GM12878 (cell line): ENCODE data around the gene LRRC7. TPM values are rescaled to one million over a fixed set of nuclear protein-coding genes. Genes with fewer than 3 reads are reported as not detected.
A peak's percentile ranks its signal among the peaks of the same experiment; 100 is the strongest.

ENCODE experiments used
- ATAC-seq: fragments of 200-7000 bp; cut with Tn5 transposase; 3 replicates; pipeline ENCODE4 v1.9.1; 2020; ENCODE audit warnings: mild to moderate bottlenecking, moderate library complexity
- BruUV-seq: library from RNA; stranded (reverse); fragments of 400-500 nt; replicated peaks from 2 replicates; lab custom pipeline; 2021; lab: Mats Ljungman, UMichigan
- CTCF ChIA-PET: fragments of 300-600 bp; sonication (Branson Sonifier 250); formaldehyde crosslinking; extraction: SDS; loops from one replicate; lab custom pipeline; 2021; ENCODE audit warnings: inconsistent platforms; lab: Yijun Ruan, JAX
- POLR2A ChIA-PET: fragments of 350-600 bp; formaldehyde crosslinking; extraction: SDS; loops from one replicate; lab custom pipeline; 2021; ENCODE audit warnings: inconsistent platforms; lab: Charles Lee
- RAD21 ChIA-PET: fragments of 300-600 bp; sonication (Branson Sonifier 250); formaldehyde crosslinking; loops from one replicate; lab custom pipeline; 2023; ENCODE audit warnings: antibody characterized with exemption; ENCODE audit not compliant: unreplicated experiment; lab: Charles Lee
- SMC1A ChIA-PET: fragments of 300-600 bp; sonication (Branson Sonifier 250); formaldehyde crosslinking; loops from one replicate; lab custom pipeline; 2023; ENCODE audit not compliant: unreplicated experiment, uncharacterized antibody; lab: Charles Lee
- DNase-seq: peaks from one replicate; pipeline ENCODE4 v3.0.0-alpha.2; 2011; ENCODE audit warnings: low read depth, low spot score
- FAIRE-seq: peaks from 3 replicates; lab custom pipeline; 2011; peaks lifted over from hg19 to GRCh38; lab: Jason Lieb, UNC
- H2AFZ ChIP-seq: 2 replicates; pipeline ENCODE4 v1.6.0; 2011; ENCODE audit warnings: low read depth, low read length, control low read depth; ENCODE audit not compliant: control insufficient read depth
- H3K27ac ChIP-seq: 2 replicates; pipeline ENCODE4 v1.5.1; 2011; ENCODE audit warnings: control low read depth; ENCODE audit not compliant: control insufficient read depth, insufficient read depth
- H3K27me3 ChIP-seq, 2 experiments: replicated peaks in 1 of 2; 2 replicates each; pipeline versions ENCODE4 v1.6.0 to v1.6.1; 2011; ENCODE audit warnings: low read length in 1 of 2; ENCODE audit not compliant: control insufficient read depth in 2 of 2, insufficient read depth in 2 of 2
- H3K36me3 ChIP-seq, 2 experiments: 2 replicates each; pipeline ENCODE4 v1.5.1; 2011; ENCODE audit warnings: low read length in 1 of 2; ENCODE audit not compliant: control insufficient read depth in 2 of 2, insufficient read depth in 2 of 2
- H3K4me1 ChIP-seq: 2 replicates; pipeline ENCODE4 v1.6.1; 2011; ENCODE audit warnings: mild to moderate bottlenecking, low read length, moderate library complexity, mixed read lengths; ENCODE audit not compliant: control insufficient read depth, insufficient read depth
- H3K4me2 ChIP-seq: 2 replicates; pipeline ENCODE4 v1.6.0; 2011; ENCODE audit warnings: control low read depth; ENCODE audit not compliant: control insufficient read depth, insufficient read depth
- H3K4me3 ChIP-seq: fragments of 200-600 bp; sonication (generic); 2 replicates; pipeline ENCODE4 v1.5.1; 2016
- H3K79me2 ChIP-seq: 2 replicates; pipeline ENCODE4 v1.6.0; 2011; ENCODE audit warnings: low read length; ENCODE audit not compliant: control insufficient read depth, insufficient read depth
- H3K9ac ChIP-seq: 2 replicates; pipeline ENCODE4 v1.8.0; 2011; ENCODE audit warnings: low read length, control low read depth, mixed read lengths; ENCODE audit not compliant: control insufficient read depth, insufficient read depth
- H3K9me3 ChIP-seq: replicated peaks from 3 replicates; pipeline ENCODE4 v1.5.1; 2011; ENCODE audit warnings: mild to moderate bottlenecking, low read length; ENCODE audit not compliant: control insufficient read depth, insufficient read depth
- H4K20me1 ChIP-seq: 2 replicates; pipeline ENCODE4 v1.6.0; 2011; ENCODE audit not compliant: control insufficient read depth, insufficient read depth
- CTCF ChIP-seq, 3 experiments: IDR thresholded peaks in 2 of 3; conservative IDR thresholded peaks in 1 of 3; 2 replicates each; pipeline ENCODE4 v1.5.1; 2011; ENCODE audit warnings: low read depth in 3 of 3, low read length in 3 of 3, mild to moderate bottlenecking in 3 of 3, control low read depth in 2 of 3, moderate library complexity in 2 of 3, inconsistent platforms in 1 of 3, mixed read lengths in 1 of 3; ENCODE audit not compliant: control insufficient read depth in 2 of 3, insufficient read depth in 1 of 3; ENCODE audit errors: extremely low read depth in 1 of 3
- KAT2A ChIP-seq: conservative IDR thresholded peaks from 2 replicates; pipeline ENCODE4 v1.6.1; 2011; ENCODE audit warnings: low read depth, low read length; ENCODE audit not compliant: control insufficient read depth
- NRF1 ChIP-seq: conservative IDR thresholded peaks from 2 replicates; pipeline ENCODE4 v1.6.1; 2011; ENCODE audit warnings: mild to moderate bottlenecking, low read depth, low read length, improper control_type of control experiment
- PML ChIP-seq: IDR thresholded peaks from 2 replicates; pipeline ENCODE4 v1.6.1; 2012; ENCODE audit warnings: low read length, inconsistent platforms
- RAD21 ChIP-seq: IDR thresholded peaks from 2 replicates; pipeline ENCODE4 v1.6.1; 2011; ENCODE audit warnings: mild to moderate bottlenecking, low read depth, low read length, moderate library complexity; ENCODE audit not compliant: insufficient read depth
- SMAD1 ChIP-seq: fragments of 450-650 bp; IDR thresholded peaks from 2 replicates; pipeline ENCODE4 v1.6.1; 2018; ENCODE audit warnings: mild to moderate bottlenecking, low read depth; ENCODE audit not compliant: partially characterized antibody
- USF1 ChIP-seq: IDR thresholded peaks from 2 replicates; pipeline ENCODE4 v1.6.1; 2011; ENCODE audit warnings: borderline replicate concordance, low read depth, mild to moderate bottlenecking, moderate library complexity, mixed read lengths, low read length; ENCODE audit not compliant: insufficient read depth; ENCODE audit errors: extremely low read length
- YY1 ChIP-seq: IDR thresholded peaks from 2 replicates; pipeline ENCODE4 v1.6.1; 2011; ENCODE audit warnings: low read depth, mild to moderate bottlenecking, low read length
- ZBTB40 ChIP-seq: fragments of 450-650 bp; IDR thresholded peaks from 2 replicates; pipeline ENCODE4 v1.6.1; 2016; ENCODE audit warnings: mild to moderate bottlenecking, moderate library complexity, borderline replicate concordance
- WGBS: methylation state at CpG from one replicate; pipeline ENCODE4 v1.1.6; 2016; ENCODE audit warnings: low lambda C conversion rate; ENCODE audit not compliant: insufficient replicate concordance, insufficient coverage; ENCODE audit errors: missing lambda C conversion rate; 5-methylcytosine and 5-hydroxymethylcytosine counted together
- in situ Hi-C: fragments of 300-500 bp; cut with MboI; formaldehyde crosslinking; loops from 9 replicates; pipeline ENCODE4 v1.14.3; 2018; ENCODE audit warnings: mixed read lengths
- intact Hi-C: fragments of 100-400 bp; cut with micrococcal nuclease; formaldehyde crosslinking; loops from one replicate; pipeline ENCODE4 v1.14.2; 2022; ENCODE audit not compliant: unreplicated experiment
- polyA plus RNA-seq, 11 experiments: library from polyadenylated mRNA; depleted of rRNA in 4 of 11; unstranded in 6 of 11; stranded (reverse) in 5 of 11; fragments of >200 nt; fragmentation: Nextera tagmentation in 4 of 11; fragmentation: Illumina TruSeq in 1 of 11; extraction: Ambion mirVana in 4 of 11; extraction: Trizol in 1 of 11; gene quantifications; 1 replicate in 1 of 11; 2 replicates in 10 of 11; pipeline versions ENCODE4 v1.2.1 to v1.2.3, GENCODE V29; 2011 to 2016; ENCODE audit warnings: inconsistent platforms in 2 of 11, missing spikeins in 2 of 11, low read depth in 1 of 11
- total RNA-seq, 4 experiments: library from RNA; depleted of rRNA in 3 of 4; stranded (reverse); fragments of >200 nt in 3 of 4; fragmentation: Illumina TruSeq in 1 of 4; extraction: Trizol in 1 of 4; gene quantifications; 2 replicates each; pipeline versions ENCODE4 v1.2.1 to v1.2.3, GENCODE V29; 2013 to 2021

Gene LRRC7
- total and polyA plus RNA-seq, 10 of the 15 experiments (the other 5 are each of a cell fraction or from before 2014, with no cell fraction given): 0.05 to 1.4 (median 0.24) TPM; not detected in 5

- H3K4me2 ChIP-seq: no peak overlapping the region
- no peak overlapping the region for H3K9ac ChIP-seq
- H3K4me1 ChIP-seq: no peaks in the 10 kb centered on the region
- ATAC-seq: peak; percentile 50; the same call in 2 of the 3 replicates
- peak in 2 of 3 experiments; percentile 25 to 27; a peak in 3 of 6 replicates for TF ChIP-seq CTCF (IDR thresholded peaks at IDR 0.05 in 2 of 3, conservative IDR thresholded peaks at IDR 0.05 in 1 of 3; ENCODE audit: control insufficient read depth in 2 of 3, extremely low read depth in 1 of 3, insufficient read depth in 1 of 3, low read depth in 3 of 3, low read length in 3 of 3)
- TF ChIP-seq YY1: no peak
- no peak for TF ChIP-seq SMAD1
- no peak for DNase-seq
- 38% methylated on average over 5 of the region's 5 CpGs for WGBS
- ChIA-PET RAD21 (no interaction called here), SMC1A (interaction anchor here (1.0 kb wide), 1 partner anchor 334 kb away, joined by 3 read pairs; no protein-coding TSS in a partner anchor), CTCF (interaction anchor here (0.5 to 1.1 kb wide), 5 partner anchors 17 to 1363 kb away, joined by 3 to 4 read pairs (median 3); no protein-coding TSS in a partner anchor), POLR2A (no interaction called here)
- FAIRE-seq: no peak
- H2AFZ ChIP-seq: no peak overlapping the region
- no peaks in the 10 kb centered on the region for H3K79me2 ChIP-seq
- no peak overlapping the region for H3K4me3 ChIP-seq
- H4K20me1 ChIP-seq: no peaks in the 10 kb centered on the region
- no peaks in the 10 kb centered on the region for H3K36me3 ChIP-seq
- H3K9me3 ChIP-seq: no peaks in the 10 kb centered on the region
- in situ Hi-C loops: no loop called here
- intact Hi-C loops: no loop called here
- no peaks in the 10 kb centered on the region for H3K27me3 ChIP-seq
- no TSS peak for BruUV-seq
- H3K27ac ChIP-seq: no peak overlapping the region
Observed at GRCh38 chr1:70112838-70113237, 545.1 kb downstream of the LRRC7 start.

- WGBS: 23% methylated on average over 3 of the region's 3 CpGs
- SMC1A ChIA-PET: interaction anchor here (0.8 kb wide), 1 partner anchor 164 kb away, joined by 3 read pairs; no protein-coding TSS in a partner anchor
- H3K4me2 ChIP-seq: no peak overlapping the region
- no peaks in the 10 kb centered on the region for H3K4me1 ChIP-seq
- H4K20me1 ChIP-seq: no peaks in the 10 kb centered on the region
- in situ Hi-C loops (no loop called here), intact Hi-C loops (no loop called here)
- ATAC-seq: no peak
- no peaks in the 10 kb centered on the region for H3K79me2 ChIP-seq
- CTCF ChIA-PET: no interaction called here
- no peaks in the 10 kb centered on the region for H3K9me3 ChIP-seq
- no peak overlapping the region for H3K27ac ChIP-seq
- H3K36me3 ChIP-seq: no peaks in the 10 kb centered on the region
- H3K9ac ChIP-seq: no peak overlapping the region
- no peak overlapping the region for H2AFZ ChIP-seq
- DNase-seq: no peak
- H3K4me3 ChIP-seq: no peak overlapping the region
- no peaks in the 10 kb centered on the region for H3K27me3 ChIP-seq
- BruUV-seq: no TSS peak
- POLR2A ChIA-PET: no interaction called here
- FAIRE-seq: no peak
- RAD21 ChIA-PET: no interaction called here
- TF ChIP-seq KAT2A (no peak), RAD21 (no peak), ZBTB40 (no peak), USF1 (no peak), PML (no peak), NRF1 (no peak)
Observed at GRCh38 chr1:70115315-70115714, 547.6 kb downstream of the LRRC7 start.
